Nephron (organoid): Measurements from ENCODE around the gene MICAL3.

Experiments used
- H3K27ac Mint-ChIP-seq, 3 experiments: 2 replicates each; pipeline ENCODE4 v1.8.0; 2020; ENCODE audit warnings: mixed read lengths in 3 of 3, mild to moderate bottlenecking in 2 of 3, moderate library complexity in 1 of 3
- H3K27me3 Mint-ChIP-seq: 2 replicates; pipeline ENCODE4 v1.8.0; 2021; ENCODE audit warnings: low read depth, mild to moderate bottlenecking, moderate library complexity, mixed read lengths
- H3K36me3 Mint-ChIP-seq: 2 replicates; pipeline ENCODE4 v1.8.0; 2020; ENCODE audit warnings: low read depth, mixed read lengths
- H3K4me1 Mint-ChIP-seq: 2 replicates; pipeline ENCODE4 v1.8.0; 2020; ENCODE audit warnings: mixed read lengths
- H3K4me3 Mint-ChIP-seq, 3 experiments: 2 replicates each; pipeline ENCODE4 v1.8.0; 2020; ENCODE audit warnings: mild to moderate bottlenecking in 3 of 3, mixed read lengths in 3 of 3, moderate library complexity in 2 of 3
- H3K9me3 Mint-ChIP-seq: 2 replicates; pipeline ENCODE4 v1.8.0; 2020; ENCODE audit warnings: mixed read lengths
- CTCF ChIP-seq, 3 experiments: fragments of 200-600 bp; sonication (generic); IDR thresholded peaks; one replicate each; pipeline ENCODE4 v1.5.0; 2021; ENCODE audit warnings: antibody characterized with exemption in 3 of 3; ENCODE audit not compliant: unreplicated experiment in 3 of 3

MICAL3 gene

DNA sequence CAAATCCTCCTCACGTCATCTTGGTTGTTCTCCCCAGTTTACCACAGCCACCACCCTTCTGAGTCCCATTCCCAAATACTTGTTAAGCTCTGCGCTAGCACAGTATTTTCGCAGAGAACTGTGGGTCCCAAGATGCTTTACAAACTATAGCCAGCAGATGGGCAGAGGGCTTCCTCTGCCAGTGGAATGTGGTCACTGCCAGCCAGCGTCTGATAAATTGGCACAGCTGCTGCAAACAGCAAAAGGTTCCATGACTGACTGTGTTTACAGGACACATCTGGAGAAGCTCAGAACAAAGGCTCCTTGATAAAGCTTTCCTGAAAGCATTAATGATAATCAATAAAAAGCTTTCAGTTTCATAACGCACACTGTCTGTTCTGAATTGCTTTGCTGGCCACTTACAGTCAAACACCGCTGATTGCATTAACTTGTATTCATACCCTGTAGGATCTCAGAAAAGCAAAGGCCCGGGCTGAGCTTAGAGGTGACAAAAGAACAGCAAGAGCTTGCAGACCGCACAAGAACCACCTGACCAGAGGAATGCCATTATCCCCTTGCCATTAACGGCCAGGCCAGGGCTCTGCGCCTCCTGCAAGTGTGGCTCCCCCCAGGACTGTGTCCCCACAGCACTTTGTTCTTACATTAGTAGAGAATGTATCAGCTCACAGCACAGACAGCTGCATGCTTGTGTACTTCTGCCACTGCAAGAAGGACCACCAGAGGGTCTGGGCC, 120.6 kb downstream of the MICAL3 start:
- no peak for TF ChIP-seq CTCF (IDR thresholded peaks at IDR 0.05; ENCODE audit: unreplicated experiment in 3 of 3)
- peaks cover 46% of the 10 kb centered on the region for H3K4me1 Mint-ChIP-seq
- H3K36me3 Mint-ChIP-seq: peaks cover 41% of the 10 kb centered on the region
- H3K27me3 Mint-ChIP-seq: peaks cover 3% of the 10 kb centered on the region
- no peak overlapping the region for H3K4me3 Mint-ChIP-seq
- H3K27ac Mint-ChIP-seq: peak overlapping the region; percentile 79 to 82 (median 79)
- H3K9me3 Mint-ChIP-seq: no peaks in the 10 kb centered on the region

GRCh38 chr22:17902960-17903359, 121.4 kb downstream of the MICAL3 start:
- Mint-ChIP-seq H3K9me3 (no peaks in the 10 kb centered on the region), H3K4me3 (no peak overlapping the region)

GRCh38 chr22:17898375-17898774, 126.0 kb downstream of the MICAL3 start:
- peaks cover 36% of the 10 kb centered on the region for H3K36me3 Mint-ChIP-seq
- H3K9me3 Mint-ChIP-seq: no peaks in the 10 kb centered on the region
- no peak for TF ChIP-seq CTCF (IDR thresholded peaks at IDR 0.05; ENCODE audit: unreplicated experiment in 3 of 3)
- no peak overlapping the region for H3K4me3 Mint-ChIP-seq
- H3K27ac Mint-ChIP-seq: no peak overlapping the region
- H3K27me3 Mint-ChIP-seq: no peaks in the 10 kb centered on the region
- H3K4me1 Mint-ChIP-seq: peaks cover 22% of the 10 kb centered on the region

More at GRCh38 chr22:17902960-17903359, 121.4 kb downstream of the MICAL3 start:
- peaks cover 41% of the 10 kb centered on the region for H3K36me3 Mint-ChIP-seq
- H3K27me3 Mint-ChIP-seq: peaks cover 3% of the 10 kb centered on the region
- TF ChIP-seq CTCF (IDR thresholded peaks at IDR 0.05; ENCODE audit: unreplicated experiment in 3 of 3): no peak
- peaks cover 45% of the 10 kb centered on the region for H3K4me1 Mint-ChIP-seq
- H3K27ac Mint-ChIP-seq: peak overlapping the region in 1 of 3 experiments; percentile 79

DNA sequence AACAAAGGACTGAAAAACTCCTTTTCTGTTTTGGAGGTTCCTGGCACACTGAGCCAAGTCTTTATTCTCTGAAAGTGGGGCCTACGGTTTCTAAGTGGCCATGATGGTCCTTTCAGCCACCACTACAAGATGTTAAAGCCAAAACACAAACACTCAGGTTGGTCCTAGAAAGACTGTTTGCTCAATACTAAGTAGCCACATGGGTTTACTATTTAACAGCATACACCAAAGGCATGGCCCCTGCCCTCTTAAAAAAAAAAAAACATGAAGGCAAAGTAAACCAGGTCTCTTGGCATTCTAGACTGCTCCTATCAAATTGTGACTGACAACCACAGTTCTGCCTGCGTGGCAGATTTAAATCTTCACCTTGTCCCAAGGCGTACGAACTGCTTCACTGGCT, 126.5 kb downstream of the MICAL3 start:
- Mint-ChIP-seq H3K27ac (no peak overlapping the region), H3K9me3 (no peaks in the 10 kb centered on the region), H3K27me3 (no peaks in the 10 kb centered on the region), H3K4me3 (no peak overlapping the region), H3K36me3 (peaks cover 41% of the 10 kb centered on the region), H3K4me1 (peaks cover 18% of the 10 kb centered on the region)
- TF ChIP-seq CTCF (IDR thresholded peaks at IDR 0.05; ENCODE audit: unreplicated experiment in 3 of 3): no peak

DNA sequence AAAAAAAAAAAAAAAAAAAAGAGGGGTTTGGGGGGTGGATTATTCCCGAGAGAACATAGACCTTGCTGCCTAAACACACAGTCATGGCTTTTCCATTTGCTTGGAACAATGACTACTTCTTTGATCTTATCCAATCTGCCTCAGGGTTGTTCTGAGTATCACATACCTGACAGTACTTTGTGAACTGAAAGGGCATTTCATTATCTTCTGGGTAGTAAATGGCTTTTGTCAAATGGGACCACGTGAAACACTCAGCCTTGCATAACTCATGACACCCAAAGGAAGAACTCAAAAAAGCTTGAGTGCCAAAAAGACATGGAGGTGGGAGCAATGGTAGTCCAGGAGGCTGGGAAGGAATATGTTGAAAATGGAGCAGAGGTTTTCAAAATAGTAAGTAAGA, 126.9 kb downstream of the MICAL3 start:
- H3K27me3 Mint-ChIP-seq: no peaks in the 10 kb centered on the region
- peaks cover 40% of the 10 kb centered on the region for H3K36me3 Mint-ChIP-seq
- peaks cover 15% of the 10 kb centered on the region for H3K4me1 Mint-ChIP-seq
- no peak for TF ChIP-seq CTCF (IDR thresholded peaks at IDR 0.05; ENCODE audit: unreplicated experiment in 3 of 3)
- no peak overlapping the region for H3K4me3 Mint-ChIP-seq
- H3K27ac Mint-ChIP-seq: no peak overlapping the region
- H3K9me3 Mint-ChIP-seq: no peaks in the 10 kb centered on the region

- Mint-ChIP-seq H3K36me3 (peaks cover 35% of the 10 kb centered on the region), H3K4me3 (no peak overlapping the region), H3K27ac (peak overlapping the region; percentile 25 to 70 (median 41)), H3K27me3 (no peaks in the 10 kb centered on the region), H3K4me1 (peaks cover 19% of the 10 kb centered on the region), H3K9me3 (no peaks in the 10 kb centered on the region)
- TF ChIP-seq CTCF (IDR thresholded peaks at IDR 0.05; ENCODE audit: unreplicated experiment in 3 of 3): peak in 1 of 3 experiments; percentile 35
Observed at GRCh38 chr22:17896586-17896985, 127.8 kb downstream of the MICAL3 start.
